Mucosa of descending colon (tissue), 3 donors: Measurements from ENCODE around the gene SRBD1. TPM values are rescaled to one million over a fixed set of nuclear protein-coding genes. Genes with fewer than 3 reads are reported as not detected.

Experiments
- ATAC-seq: fragments of 200-7000 bp; cut with Tn5 transposase; one replicate; pipeline ENCODE4 v1.9.1; 2020; ENCODE audit warnings: mild to moderate bottlenecking, moderate library complexity
- DNase-seq, 3 donors: peaks; one replicate each; pipeline ENCODE4 v3.0.0-alpha.2; 2020
- H3K36me3 ChIP-seq: fragments of 200-600 bp; one replicate; pipeline ENCODE4 v1.8.0; 2021; ENCODE audit warnings: low read depth, mild to moderate bottlenecking
- H3K4me1 ChIP-seq: fragments of 200-600 bp; one replicate; pipeline ENCODE4 v1.8.0; 2021; ENCODE audit warnings: low read depth, mild to moderate bottlenecking
- H3K4me3 ChIP-seq: fragments of 200-600 bp; one replicate; pipeline ENCODE4 v1.8.0; 2021; ENCODE audit warnings: mild to moderate bottlenecking
- H3K9me3 ChIP-seq: fragments of 200-600 bp; one replicate; pipeline ENCODE4 v1.8.0; 2021; ENCODE audit warnings: mild to moderate bottlenecking
- CTCF ChIP-seq: fragments of 200-600 bp; IDR thresholded peaks from one replicate; pipeline ENCODE4 v1.8.0; 2022; ENCODE audit warnings: antibody characterized with exemption, mild to moderate bottlenecking
- intact Hi-C, 2 donors: fragments of 100-400 bp; cut with DNase I in 1 of 2; cut with micrococcal nuclease in 1 of 2; formaldehyde crosslinking; loops; one replicate each; pipeline versions ENCODE4 v1.11.0 to v1.11.1; 2022; cut with DNase I, micrococcal nuclease
- total RNA-seq, 3 donors: library from RNA; stranded (reverse); fragmentation: NEBNext Ultra II Directional in 2 of 3; extraction: Animal tissue kit (Norgen Biotek cat#: 25700) in 2 of 3; gene quantifications; one replicate each; pipeline versions ENCODE4 v1.2.1 to v1.2.4, GENCODE V29; 2021 to 2023
- donor health status: DM: no; HTN: no; CAD: no; lungs with moderate emphysema.
- donor health status: DM: no; HTN: no; CAD: no.
- donor health status: DM: no; HTN: yes; CAD: no.

Gene SRBD1
- total RNA-seq, 3 donors from 2014 or later = 17.2 to 20.9 (median 17.3) TPM

- Histone ChIP-seq H3K4me3 (no peak overlapping the region), H3K9me3 (no peaks in the 10 kb centered on the region), H3K36me3 (no peaks in the 10 kb centered on the region), H3K4me1 (no peaks in the 10 kb centered on the region)
- DNase-seq (no peak), ATAC-seq (no peak)
- no peak for TF ChIP-seq CTCF
- intact Hi-C loops = no loop called here
These were observed 231.5 kb downstream of the SRBD1 start for GRCh38 chr2:45379399-45380087.

- DNase-seq = no peak
- no peak overlapping the region for H3K4me3 ChIP-seq
- ATAC-seq = no peak
- intact Hi-C loops = no loop called here
- no peak for TF ChIP-seq CTCF
- no peaks in the 10 kb centered on the region for H3K36me3 ChIP-seq
- no peaks in the 10 kb centered on the region for H3K4me1 ChIP-seq
- H3K9me3 ChIP-seq = no peaks in the 10 kb centered on the region
These were observed 237.5 kb downstream of the SRBD1 start for GRCh38 chr2:45373534-45373933.

GRCh38 chr2:45370369-45370768 is 240.7 kb downstream of the SRBD1 start:
- Histone ChIP-seq H3K4me1 (no peaks in the 10 kb centered on the region), H3K4me3 (no peak overlapping the region), H3K36me3 (no peaks in the 10 kb centered on the region), H3K9me3 (no peaks in the 10 kb centered on the region)
- DNase-seq (no peak), ATAC-seq (no peak)
- intact Hi-C loops = no loop called here
- TF ChIP-seq CTCF = no peak

GRCh38 chr2:45368792-45369191 is 242.3 kb downstream of the SRBD1 start:
- Histone ChIP-seq H3K36me3 (no peaks in the 10 kb centered on the region), H3K9me3 (no peaks in the 10 kb centered on the region), H3K4me3 (no peak overlapping the region), H3K4me1 (no peaks in the 10 kb centered on the region)
- ATAC-seq = no peak
- no peak for DNase-seq
- intact Hi-C loops = no loop called here
- TF ChIP-seq CTCF = no peak

GRCh38 chr2:45361666-45362065 is 249.4 kb downstream of the SRBD1 start:
- Histone ChIP-seq H3K4me3 (no peak overlapping the region), H3K9me3 (no peaks in the 10 kb centered on the region), H3K4me1 (no peaks in the 10 kb centered on the region), H3K36me3 (no peaks in the 10 kb centered on the region)
- no peak for TF ChIP-seq CTCF
- DNase-seq (no peak), ATAC-seq (no peak)
- intact Hi-C loops = no loop called here

- no peak for DNase-seq
- no peaks in the 10 kb centered on the region for H3K4me1 ChIP-seq
- H3K9me3 ChIP-seq = no peaks in the 10 kb centered on the region
- H3K36me3 ChIP-seq = no peaks in the 10 kb centered on the region
- ATAC-seq = no peak
- no peak overlapping the region for H3K4me3 ChIP-seq
- intact Hi-C loops = no loop called here
- TF ChIP-seq CTCF = no peak
These were observed 256.3 kb downstream of the SRBD1 start for GRCh38 chr2:45354776-45355175.
